Superior temporal gyrus (tissue), 1 donor: Measurements from ENCODE around the gene ULK1.
"Not testable (repeated sequence)": the region's sequence is repeated elsewhere in the genome, so short reads cannot be mapped to it uniquely, and the experiment has no call there.

Experiments
- DNase-seq: peaks from one replicate; pipeline ENCODE4 v3.0.0-alpha.2; 2016; ENCODE audit errors: extremely low spot score

The ULK1 gene

DNA sequence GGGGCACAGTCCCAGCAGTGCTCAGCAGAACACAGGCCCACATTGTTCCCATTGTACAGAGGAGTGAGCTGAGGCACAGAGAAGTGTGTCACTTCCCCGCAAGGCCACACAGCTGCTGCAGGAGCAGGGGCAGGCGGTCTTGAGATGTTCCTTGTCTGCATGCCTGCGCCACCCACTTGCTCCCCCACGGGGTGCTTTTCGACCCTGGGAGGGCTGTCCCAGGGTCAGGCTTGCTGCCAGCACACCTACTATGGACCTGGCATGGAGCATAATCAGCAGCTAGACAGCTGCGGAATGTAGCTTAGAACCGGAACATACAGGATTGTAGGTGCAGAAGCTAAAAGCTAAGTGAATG lies 47.5 kb downstream of the ULK1 start:
- DNase-seq, result no peak

DNA sequence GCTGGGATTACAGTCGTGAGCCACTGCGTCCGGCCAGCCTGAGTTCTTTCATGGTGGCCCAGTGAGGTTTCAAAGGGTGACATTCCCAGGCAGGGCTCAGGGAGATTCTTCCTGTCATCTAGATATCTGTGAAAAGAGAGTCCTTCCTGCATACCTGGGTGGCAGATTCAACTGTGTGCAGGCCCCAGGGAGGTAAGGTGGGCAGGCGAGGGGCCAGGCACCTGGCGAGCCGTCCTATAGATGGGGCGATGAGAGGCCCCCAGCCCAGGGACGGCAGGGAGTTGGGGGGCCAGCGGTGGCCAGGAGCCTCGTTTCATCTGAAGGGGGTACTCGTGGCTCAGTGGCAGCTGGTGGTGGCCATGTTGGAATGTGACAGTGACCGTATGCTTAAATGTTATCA lies 48.2 kb downstream of the ULK1 start:
- no peak for DNase-seq

DNA sequence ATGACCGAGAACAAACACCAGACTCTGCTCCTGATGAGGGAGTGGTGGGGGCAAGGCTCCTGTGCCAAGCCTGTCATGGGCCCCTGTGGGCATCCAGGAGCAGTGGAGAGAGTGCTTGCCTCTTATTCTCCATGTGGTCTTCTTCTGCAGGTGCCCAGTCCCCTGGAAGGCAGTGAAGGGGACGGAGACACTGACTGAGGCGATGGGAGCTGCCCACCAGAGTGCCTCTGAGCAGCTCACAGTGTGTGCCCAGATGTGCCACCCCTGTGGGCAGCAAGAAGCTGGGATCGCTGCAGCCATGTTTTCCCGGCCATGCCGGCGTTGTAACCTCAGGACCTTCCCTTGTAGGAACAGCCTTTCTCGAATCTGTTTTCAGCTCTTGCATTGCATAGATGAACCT lies 49.0 kb downstream of the ULK1 start:
- no peak for DNase-seq

DNA sequence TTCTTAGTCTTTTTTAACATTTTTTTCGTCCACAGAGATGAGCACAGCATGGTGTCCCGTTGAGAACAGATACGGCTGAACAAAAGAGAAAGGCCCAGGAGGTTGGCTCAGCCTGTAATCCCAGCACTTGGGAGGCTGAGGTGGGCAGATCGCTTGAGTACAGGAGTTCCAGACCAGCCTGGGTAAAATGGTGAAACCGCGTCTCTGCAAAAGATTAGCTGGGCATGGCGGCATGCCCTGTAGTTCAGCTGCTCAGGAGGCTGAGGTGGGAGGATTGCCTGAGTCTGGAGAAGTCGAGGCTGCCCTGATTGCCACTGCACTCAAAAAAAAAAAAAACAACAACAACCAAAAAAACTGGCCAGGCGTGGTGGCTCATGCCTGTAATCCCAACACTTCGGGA lies 49.5 kb downstream of the ULK1 start:
- DNase-seq, result no peak

DNA sequence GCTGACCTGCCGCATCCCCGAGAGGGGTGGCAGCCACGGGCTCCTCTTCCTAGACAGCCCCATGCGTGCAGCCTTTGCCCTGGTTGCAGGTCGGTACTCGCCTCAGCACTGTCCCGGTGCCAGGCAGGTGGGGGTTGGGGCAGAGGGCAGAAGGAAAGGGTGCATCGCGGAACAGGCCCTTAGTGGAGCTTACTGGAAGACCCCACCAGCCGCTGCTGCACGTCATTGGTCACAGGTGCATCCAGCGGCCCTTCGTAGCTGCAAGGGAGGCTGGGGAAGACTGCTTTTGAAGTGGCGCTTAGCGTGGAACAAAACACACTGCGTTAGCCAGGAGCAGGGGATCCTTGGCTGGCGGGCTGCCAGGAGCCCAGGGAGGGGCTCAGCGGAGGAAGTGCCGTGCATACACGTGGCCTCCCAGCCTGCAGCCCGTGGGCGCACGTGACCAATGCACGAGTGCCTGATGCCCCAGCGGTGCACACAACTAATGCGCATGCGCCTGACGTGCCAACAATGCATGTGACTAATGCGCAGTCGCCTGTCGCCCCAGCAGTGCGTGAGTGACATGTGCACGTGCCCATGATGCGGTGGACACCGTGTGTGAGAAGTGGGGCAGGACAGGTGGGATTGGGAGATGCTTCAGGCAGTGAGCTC lies 50.3 kb downstream of the ULK1 start:
- DNase-seq, result no peak

DNA sequence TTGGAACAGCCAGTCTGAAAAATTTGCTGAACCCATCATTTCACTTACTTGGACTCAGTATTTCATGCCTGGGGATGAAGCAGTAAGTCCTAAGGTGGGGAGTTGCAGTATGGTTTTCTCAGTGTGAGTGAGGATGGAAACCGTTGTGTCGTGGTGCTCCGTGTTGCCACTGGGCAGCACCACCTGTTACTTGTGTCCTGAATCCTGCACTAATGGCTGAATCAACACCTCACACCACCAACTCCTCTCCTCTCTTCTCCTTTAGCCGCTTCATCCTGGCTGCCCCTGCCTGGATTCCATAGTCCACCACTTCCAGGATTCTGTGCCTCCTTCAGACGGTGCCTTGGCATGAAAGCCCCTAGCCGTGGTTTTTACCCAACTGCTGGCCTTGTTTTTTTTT lies 52.3 kb downstream of the ULK1 start:
- DNase-seq, result no peak

DNA sequence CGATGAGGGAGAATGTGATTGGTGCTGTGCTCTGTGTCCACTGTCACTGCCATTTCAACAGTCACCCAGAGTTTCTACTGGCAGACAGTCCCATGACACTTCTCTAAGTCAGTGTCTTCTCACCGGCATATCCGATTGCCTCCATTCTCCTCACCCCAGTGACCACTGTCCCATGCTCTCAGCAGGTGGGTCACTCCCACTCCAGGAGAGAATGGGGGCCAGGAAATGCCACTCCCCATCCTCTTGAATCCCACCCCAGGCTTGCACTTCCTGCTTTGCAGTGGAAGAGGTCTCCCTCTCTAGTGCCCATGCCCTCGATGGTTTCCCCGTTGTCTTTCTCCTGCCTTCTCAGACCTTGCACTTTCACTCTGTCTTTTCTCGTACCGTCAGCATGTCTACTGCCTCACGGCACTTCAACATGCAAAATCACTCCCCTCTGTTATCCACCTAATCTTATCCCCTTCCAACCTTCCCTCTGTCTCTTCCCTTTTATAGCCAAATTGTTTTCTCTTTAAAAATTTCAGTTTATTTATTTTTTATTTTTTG lies 53.1 kb downstream of the ULK1 start:
- no peak for DNase-seq

DNA sequence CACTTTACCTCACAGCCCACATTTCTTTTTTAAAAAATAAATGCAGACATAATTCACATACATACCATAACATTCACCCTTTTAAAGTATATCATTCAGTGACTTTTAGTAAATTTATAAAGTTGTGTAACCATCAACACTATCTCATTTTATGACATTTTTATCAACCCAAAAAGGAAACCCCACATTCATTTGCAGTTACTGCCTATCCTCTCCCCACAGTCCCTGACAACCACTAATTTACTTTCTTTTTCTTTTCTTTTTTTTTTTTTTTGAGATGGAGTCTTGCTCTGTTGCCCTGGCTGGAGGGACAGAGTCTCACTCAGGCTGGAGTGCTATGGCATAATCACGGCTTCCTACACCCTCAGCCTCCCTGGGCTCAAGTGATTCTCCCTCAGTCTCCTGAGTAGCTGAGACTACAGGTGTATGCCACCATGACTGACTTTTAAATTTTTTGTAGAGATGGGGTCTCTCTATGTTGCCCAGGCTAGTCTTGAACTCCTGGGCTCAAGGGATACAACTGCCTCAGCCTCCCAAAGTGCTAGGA lies 53.8 kb downstream of the ULK1 start:
- DNase-seq, result no peak

DNA sequence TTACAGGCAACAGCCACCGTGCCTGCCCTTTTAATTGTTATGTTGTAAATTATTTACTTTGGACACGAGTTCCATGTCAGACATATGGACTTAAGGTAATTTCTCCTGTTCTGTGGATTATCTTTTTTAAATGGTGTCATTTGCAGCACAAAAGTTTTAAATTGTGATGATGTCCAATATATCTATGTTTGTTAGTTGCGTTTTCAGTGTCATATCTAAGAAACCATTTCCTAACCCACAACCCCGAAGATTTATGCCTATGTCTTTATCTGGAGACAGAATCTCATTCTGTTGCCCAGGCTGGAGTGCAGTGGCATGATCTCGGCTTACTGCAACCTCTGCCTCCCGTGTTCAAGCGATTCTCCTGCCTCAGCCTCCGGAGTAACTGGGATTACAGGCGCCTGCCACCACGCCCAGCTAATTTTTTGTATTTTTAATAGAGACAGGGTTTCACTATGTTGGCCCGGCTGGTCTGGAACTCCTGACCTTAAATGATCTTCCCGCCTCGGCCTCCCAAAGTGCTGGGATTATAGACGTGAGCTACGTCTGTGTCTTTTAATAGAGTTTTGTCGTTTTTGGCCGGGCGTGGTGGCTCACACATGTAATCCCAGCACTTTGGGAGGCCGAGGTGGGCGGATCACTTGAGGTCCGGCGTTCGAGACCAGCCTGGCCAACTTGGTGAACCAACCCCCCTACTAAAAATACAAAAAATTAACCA lies 54.5 kb downstream of the ULK1 start:
- not testable (repeated sequence) for DNase-seq

DNA sequence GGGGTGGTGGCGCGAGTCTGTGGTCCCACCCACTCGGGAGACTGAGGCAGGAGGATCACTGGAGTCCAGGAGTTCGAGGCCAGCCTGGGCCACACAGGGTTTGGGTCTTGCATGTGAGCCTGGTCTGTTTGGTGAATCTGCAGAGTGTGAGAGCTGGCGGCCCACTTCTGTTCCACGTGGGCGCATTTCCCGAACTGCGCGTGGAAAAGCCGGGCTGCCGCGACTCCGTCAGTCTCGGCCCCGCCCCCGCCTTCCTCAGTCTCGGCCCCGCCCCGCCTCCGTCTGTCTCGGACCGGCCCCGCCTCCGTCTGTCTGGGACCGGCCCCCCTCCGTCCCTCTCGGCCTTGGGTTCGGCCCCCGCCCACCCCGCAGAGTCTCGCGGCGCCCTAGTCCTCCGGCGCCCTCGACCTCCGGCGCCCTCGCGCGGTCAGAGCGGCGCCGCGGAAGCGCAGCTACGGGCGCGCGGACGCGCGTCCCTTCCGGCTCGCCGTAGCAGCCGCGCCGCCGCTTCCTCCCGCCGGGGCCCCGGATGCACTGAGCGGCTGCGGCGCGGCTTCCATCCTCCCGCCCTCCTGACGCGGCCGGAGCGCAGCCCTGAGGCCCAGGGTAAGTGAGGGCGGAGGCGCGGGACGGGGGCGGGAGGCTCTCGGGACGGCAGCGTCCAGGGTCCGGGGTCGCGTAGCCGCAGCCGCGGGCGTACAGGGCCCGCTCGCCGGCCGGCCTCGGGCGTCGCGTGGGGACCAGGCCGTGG lies 55.2 kb downstream of the ULK1 start, which contains the start of gene EP400:
Gene EP400, plus strand, starts transcription at position 512 of the 751 bp plus-strand sequence. CDS start 10,678 bp downstream, outside the sequence.
- peak; percentile 83 for DNase-seq

DNA sequence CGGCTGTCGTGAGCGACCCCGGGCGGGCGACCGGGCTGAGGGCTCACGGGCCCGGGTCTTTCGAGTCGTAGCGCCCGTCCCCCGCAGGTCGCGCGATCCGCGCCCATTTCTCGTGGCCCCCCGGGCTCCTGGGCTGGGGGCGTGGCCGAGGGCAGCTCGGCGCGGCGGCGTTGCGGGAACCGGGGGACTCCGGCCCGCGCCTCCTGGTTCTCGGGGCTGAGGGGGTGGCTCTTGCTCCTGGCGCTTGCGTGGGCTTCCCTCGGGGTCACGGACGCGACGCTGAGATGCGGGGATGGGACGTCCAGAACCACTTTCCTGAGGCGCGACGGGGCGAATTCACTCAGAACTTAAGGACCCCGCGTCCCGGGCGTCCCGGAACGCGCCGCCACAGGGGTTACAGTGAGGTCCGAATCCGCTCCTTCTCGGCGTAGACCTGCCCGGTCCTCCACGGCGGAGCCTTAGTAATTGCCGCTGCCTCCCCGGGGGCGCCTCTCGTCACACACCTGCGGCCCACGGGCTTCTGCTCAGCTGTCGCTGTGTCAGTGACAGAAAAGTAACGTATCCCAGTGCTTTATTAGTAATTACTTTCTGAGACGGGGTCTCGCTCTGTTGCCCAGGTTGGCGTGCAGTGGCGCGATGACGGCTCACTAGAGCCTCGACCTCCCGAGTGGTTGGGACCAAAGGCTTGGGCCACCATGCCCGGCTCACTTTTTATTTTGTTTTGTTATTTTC lies 55.9 kb downstream of the ULK1 start:
- no peak for DNase-seq

DNA sequence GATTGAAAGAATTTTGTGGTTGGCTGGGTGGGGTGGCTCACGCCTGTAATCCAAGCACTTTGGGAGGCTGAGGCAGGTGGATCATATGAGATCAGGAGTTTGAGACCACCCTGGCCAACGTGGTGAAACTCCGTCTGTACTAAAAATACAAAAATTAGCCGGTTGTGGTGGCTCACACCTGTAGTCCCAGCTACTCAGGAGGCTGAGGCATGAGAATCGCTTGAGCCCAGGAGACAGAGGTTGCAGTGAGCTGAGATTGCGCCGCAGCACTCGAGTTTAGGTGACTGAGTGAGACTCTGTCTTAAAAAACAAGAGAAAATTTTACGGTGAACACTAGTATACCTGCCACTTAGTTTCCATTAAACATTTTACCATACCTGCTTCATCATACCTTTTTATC lies 59.4 kb downstream of the ULK1 start:
- DNase-seq, result not testable (repeated sequence)

DNA sequence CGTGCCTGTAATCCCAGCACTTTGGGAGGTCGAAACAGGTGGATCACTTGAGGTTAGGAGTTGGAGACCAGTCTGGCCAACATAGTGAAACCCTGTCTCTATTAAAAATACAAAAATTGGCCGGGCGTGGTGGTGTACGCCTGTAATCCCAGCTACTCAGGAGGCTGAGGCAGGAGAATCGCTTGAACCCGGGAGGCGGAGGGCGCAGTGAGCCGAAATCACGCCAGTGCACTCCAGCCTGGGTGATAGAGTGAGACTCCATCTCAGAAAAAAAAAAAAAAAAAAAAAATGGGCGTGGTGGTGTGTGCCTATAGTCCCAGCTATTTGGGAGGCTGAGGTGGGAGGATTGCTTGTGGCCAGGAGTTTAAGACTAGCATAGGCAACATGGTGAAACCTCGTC lies 60.0 kb downstream of the ULK1 start:
- DNase-seq, result not testable (repeated sequence)

DNA sequence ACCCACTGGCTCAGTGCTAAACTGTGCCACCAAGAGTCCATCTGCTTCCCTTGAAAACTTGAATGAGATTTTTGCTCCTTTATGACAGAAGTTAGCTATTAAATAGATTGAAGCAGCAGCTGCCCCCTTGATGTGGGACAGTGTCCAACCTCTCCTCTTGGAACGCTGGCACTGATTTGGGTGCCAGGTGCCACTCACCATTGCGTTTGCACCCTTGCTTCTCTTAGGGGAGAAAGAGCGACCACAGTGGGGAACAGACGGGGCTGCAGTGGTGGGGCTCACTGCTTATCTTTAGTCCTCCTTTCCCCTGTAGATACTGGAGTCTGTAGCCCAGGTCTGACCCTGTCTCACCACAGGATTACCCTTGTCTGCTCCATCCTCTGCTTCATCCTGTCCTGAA lies 64.7 kb downstream of the ULK1 start:
- no peak for DNase-seq

DNA sequence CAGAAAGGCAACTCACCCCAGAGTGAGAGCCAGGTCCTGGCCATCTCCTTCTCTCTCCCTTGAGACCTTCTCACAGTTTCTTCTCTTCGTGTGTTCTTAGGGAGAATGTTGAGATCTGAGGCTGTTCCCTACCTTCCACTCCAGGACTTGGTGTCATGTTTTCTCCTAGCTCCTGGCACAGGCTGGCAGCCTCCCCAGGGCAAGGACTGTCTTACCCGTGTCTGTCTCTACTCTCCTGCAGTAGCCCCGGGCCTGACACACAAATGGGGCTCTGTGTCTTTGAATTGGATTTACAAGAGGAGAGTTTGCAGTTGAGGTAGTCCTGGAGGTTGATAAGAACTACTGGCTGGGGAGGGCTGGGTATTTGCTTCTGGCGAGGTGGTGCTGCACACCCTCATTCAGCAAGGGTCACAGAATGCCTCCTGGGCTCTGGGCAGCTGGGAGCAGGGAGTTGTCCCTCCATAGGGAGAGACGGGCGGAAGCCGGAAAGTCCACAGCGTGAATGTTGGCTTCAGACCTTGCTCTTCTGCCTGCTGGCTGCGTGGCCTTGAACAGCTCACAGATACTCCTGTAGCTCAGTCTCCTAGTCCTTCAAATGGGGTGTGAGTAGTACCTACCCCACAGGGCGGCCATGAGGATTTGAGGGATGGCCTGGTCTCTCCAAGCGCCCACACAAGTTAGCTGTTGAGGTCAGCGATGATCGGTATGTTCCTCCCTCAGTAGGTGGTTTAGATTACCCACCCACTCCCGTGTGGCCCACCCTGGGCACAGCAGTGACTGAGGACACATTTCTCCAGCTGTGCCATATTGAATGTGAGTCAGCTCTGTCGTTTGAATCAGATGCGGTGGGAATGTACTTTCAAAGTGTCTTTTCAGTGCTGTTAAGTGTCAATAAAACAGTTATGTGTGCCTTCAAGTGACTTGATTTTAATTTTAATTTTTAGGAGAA lies 65.5 kb downstream of the ULK1 start:
- no peak for DNase-seq

DNA sequence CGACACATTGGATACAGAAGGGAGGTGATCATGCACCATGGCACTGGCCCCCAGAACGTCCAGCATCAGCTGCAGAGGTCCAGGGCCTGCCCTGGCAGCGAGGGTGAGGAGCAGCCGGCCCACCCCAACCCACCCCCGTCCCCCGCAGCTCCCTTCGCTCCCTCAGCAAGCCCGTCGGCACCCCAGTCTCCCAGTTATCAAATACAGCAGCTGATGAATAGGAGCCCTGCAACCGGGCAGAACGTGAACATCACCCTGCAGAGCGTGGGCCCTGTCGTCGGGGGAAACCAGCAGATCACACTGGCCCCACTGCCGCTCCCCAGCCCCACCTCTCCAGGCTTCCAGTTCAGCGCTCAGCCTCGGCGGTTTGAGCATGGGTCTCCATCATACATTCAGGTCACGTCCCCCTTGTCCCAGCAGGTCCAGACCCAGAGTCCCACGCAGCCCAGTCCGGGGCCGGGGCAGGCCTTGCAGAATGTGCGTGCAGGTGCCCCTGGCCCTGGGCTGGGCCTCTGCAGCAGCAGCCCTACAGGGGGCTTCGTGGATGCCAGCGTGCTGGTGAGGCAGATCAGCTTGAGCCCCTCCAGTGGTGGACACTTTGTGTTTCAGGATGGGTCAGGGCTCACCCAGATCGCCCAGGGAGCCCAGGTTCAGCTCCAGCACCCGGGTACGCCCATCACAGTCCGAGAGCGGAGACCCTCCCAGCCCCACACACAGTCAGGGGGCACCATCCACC lies 66.3 kb downstream of the ULK1 start:
- DNase-seq, result not testable (repeated sequence)

DNA sequence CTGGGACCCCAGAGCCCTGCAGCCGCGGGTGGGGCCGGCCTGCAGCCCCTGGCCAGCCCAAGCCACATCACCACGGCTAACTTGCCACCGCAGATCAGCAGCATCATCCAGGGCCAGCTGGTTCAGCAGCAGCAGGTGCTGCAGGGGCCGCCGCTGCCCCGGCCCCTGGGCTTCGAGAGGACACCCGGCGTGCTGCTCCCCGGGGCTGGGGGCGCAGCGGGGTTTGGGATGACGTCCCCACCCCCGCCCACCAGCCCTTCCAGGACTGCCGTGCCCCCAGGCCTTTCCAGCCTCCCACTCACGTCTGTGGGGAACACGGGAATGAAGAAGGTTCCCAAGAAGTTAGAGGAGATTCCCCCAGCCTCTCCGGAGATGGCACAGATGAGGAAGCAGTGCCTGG lies 66.9 kb downstream of the ULK1 start:
- not testable (repeated sequence) for DNase-seq

DNA sequence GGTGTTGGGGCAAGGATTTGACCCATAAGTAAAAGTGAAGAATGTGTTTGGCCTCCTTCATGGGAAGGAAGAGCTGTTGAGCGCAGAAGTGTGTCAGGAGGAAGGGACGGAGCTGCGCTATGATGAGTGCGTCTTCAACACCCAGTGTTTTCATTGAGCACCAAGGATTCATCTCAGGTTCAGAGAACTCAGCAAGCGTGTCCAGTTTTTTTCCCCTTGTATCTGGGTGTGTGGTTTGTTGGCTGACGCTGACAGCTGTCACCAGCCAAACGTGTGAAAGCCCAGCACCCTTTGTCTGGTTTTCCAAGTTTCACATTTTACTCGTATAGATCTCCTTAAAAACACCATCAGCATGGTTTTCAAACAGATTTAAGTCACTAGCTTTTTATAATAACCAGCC lies 67.6 kb downstream of the ULK1 start:
- no peak for DNase-seq

DNA sequence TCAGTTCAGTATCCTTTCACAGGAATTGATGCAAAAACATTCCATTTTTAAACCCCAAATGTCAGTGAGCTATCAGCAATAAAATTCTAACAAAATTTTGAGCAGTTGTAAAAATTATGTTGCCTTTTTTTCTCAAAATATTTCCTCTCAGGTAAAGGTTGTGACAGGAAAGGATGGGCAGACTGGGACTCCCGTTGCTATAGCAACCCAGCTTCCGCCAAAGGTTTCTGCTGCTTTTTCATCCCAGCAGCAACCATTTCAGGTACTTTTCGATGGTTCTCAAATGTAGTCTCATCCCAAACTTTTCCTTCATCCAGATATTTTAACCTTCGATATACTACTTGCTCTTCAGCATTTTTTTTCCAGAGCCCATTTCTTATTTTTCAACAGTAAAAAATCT lies 69.0 kb downstream of the ULK1 start:
- DNase-seq, result no peak

DNA sequence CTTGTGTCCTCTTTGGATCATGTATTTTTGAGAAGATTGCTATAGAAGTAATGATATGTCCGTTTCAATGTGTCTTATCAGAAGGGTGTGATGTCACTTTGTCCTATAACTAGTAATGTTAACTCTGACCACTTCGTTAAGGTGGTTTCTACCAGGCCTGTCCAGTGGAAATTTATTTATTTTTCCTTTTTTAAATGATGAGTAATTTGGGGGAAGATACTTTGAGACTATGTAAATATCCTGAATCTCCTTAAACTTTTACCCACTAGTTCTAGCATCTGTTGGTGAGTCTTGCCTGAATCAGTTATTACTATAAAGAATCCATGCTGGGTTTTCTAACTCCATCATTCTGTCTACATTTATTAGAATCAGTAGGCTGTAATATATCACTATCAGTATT lies 70.7 kb downstream of the ULK1 start:
- no peak for DNase-seq
